Kidney capillary endothelial cell (primary cell): ENCODE results near the gene NANOS3.

Experiments used
- DNase-seq: peaks from one replicate; pipeline ENCODE4 v3.0.0-alpha.2; 2018; ENCODE audit warnings: low spot score

Gene NANOS3

GRCh38 chr19:13864667-13865570 is 12.0 kb upstream of the NANOS3 start:
- DNase-seq = no peak

- peak; percentile 53 for DNase-seq
These were observed 11.1 kb upstream of the NANOS3 start for GRCh38 chr19:13865571-13866462.

- DNase-seq = no peak
These were observed 10.4 kb upstream of the NANOS3 start for GRCh38 chr19:13866463-13867046.

- no peak for DNase-seq
These were observed 8.3 kb upstream of the NANOS3 start for GRCh38 chr19:13868663-13869062.

- no peak for DNase-seq
These were observed 7.7 kb upstream of the NANOS3 start for GRCh38 chr19:13869281-13869680.

- no peak for DNase-seq
These were observed 6.1 kb upstream of the NANOS3 start for GRCh38 chr19:13870873-13871272.

- DNase-seq = no peak
These were observed 4.6 kb upstream of the NANOS3 start for GRCh38 chr19:13872339-13872694.

GRCh38 chr19:13872695-13873389 is 4.1 kb upstream of the NANOS3 start:
- DNase-seq = no peak

- no peak for DNase-seq
These were observed 3.0 kb upstream of the NANOS3 start for GRCh38 chr19:13873834-13874515.

GRCh38 chr19:13875824-13876223 is 1.1 kb upstream of the NANOS3 start:
- no peak for DNase-seq

GRCh38 chr19:13877303-13877702 is 369 bp downstream of the NANOS3 start:
- DNase-seq = no peak

- DNase-seq = peak; percentile 95
These were observed 3.4 kb downstream of the NANOS3 start for GRCh38 chr19:13880059-13881043.

- DNase-seq = no peak
These were observed 4.3 kb downstream of the NANOS3 start for GRCh38 chr19:13881251-13881691.

- no peak for DNase-seq
These were observed 4.9 kb downstream of the NANOS3 start for GRCh38 chr19:13881692-13882418.

- no peak for DNase-seq
These were observed 5.5 kb downstream of the NANOS3 start for GRCh38 chr19:13882419-13882795.

- DNase-seq = no peak
These were observed 5.9 kb downstream of the NANOS3 start for GRCh38 chr19:13882836-13883235.

- no peak for DNase-seq
These were observed 6.7 kb downstream of the NANOS3 start for GRCh38 chr19:13883516-13884064.

GRCh38 chr19:13884726-13885591 is 8.0 kb downstream of the NANOS3 start:
- no peak for DNase-seq
